ENCODE results near the gene CD7.

DNA sequence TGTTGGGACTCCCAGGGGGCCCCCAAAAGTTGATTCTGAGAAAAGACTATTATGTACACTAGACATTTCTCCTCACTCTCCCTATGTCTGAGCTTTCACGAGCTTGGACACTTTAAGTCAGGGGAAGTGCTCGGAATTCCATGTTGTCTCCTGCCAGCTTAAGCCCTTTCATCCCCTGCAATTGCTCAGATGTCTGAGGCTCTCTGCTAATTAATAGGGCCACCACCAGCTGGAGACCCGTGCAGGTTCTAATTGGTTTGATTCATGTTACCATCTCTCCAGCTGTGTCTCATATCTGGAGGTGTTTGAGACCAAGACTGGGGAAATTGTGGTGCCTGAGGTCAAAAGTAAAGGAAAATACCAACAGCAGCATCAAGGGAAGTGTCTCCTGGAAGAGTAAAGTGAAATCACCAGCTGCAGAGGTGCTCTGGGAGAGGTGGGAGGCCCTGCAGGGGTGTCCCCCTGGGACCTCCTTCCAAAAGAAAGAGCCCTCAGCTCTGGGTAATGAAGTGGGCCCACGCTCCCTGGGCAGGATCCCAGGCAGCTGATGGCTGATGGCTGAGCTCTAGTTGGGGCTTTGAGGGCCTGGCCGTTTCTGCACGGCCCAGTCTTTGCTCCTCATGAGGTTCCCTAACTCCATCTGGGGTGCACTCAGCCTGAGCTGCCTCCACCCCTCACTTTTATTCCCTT is 48.3 kb upstream of the CD7 start:
- TF ChIP-seq CTCF (conservative IDR thresholded peaks at IDR 0.05): no peak
- no peak for TF ChIP-seq ZFX (IDR thresholded peaks at IDR 0.05)

Data from C4-2B (cell line).